GM21360 (cell line): ENCODE results near the gene PAN2.
"Not testable (repeated sequence)": the region's sequence is repeated elsewhere in the genome, so short reads cannot be mapped to it uniquely, and the experiment has no call there.

Experiments
- ATAC-seq: cut with Tn5 transposase; IDR thresholded peaks from one replicate; pipeline ENCODE4 v1.9.1; 2021; ENCODE audit warnings: mild to moderate bottlenecking, moderate library complexity; ENCODE audit not compliant: unreplicated experiment

The PAN2 gene

DNA sequence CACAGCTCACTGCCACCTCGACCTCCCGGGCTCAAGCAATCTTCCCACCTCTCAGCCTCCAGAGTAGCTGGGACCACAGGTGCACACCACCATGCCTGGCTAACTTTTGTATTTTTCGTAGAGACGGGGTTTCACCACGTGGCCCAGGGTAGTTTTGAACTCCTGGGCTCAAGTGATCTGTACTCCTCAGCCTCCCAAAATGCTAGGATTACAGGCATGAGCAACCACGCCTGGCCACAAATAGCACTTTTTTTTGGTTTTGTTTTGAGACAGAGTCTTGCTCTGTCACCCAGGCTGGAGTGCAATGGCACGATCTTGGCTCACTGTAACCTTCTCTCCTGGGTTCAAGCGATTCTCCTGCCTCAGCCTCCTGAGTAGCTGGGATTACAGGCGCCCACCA lies 13.5 kb upstream of the PAN2 start:
- ATAC-seq: not testable (repeated sequence)

DNA sequence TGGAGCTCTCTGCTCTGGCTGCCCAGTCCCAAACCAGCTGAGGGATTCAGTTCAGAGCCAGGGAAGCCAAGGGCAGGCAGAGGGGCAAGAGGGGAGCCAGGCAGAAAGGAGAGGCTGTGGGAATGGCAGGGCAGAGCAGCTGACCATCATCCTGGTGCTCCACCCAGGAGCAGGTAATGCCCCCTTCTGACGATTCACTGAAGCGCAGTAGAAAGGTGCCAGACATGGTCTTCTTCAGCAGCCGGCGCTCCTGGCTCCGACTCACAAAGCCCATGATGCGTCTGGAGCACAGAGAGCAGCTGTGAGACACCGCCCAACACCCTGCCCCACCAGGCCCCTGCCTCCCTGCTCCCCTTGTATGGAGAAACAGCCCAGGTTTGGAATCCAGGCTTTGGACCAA lies 12.9 kb upstream of the PAN2 start:
- no peak for ATAC-seq

DNA sequence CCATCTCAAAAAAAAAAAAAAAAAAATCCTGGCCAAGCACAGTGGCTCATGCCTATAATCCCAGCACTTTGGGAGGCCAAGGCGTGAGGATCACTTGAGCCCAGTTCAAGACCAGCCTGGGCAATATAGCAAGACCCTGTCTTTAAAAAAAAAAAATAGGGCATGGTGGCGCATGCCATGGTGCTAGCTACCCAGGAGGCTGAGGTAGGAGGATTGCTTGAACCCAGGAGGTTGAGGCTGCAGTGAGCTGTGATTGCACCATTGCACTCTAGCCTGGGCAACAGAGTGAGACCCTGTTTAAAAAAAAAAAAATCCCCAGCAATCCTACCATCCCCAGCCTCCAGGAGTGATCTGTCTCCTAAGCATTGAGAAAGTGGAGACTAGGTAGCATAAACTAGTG lies 8.5 kb upstream of the PAN2 start:
- ATAC-seq: not testable (repeated sequence)

DNA sequence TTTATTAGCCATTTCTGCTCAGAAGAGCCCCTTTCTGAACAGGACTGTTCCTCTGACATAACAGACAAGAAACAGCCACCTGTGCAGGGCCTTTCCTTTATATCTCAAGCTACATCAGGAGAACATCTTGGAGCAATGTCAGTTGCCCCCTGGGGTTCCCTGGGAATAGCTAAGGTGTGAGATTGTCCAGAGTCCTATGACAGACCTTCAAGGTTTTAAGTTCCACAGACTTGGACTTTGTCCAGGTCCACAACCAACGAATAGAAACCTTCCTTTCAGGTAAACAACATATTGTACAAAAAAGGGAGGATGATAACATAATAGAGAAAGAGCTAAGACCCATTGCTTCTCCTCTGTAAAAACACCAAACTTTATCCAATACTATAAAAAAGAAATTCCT lies 7.8 kb upstream of the PAN2 start:
- no peak for ATAC-seq

DNA sequence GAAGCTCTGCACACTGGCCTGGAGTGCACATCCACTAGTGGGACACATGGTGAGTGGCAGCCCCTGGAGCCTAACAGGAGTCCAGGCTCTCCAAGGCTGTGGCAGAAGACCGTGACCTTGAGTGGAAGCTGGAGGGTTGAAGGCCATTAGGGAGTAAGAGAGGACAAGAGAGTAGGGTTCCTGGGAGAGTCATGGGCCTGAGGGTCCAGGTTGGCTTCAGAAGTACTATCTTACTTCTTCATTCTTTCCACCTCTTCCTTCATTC lies 5.3 kb upstream of the PAN2 start:
- ATAC-seq: no peak

DNA sequence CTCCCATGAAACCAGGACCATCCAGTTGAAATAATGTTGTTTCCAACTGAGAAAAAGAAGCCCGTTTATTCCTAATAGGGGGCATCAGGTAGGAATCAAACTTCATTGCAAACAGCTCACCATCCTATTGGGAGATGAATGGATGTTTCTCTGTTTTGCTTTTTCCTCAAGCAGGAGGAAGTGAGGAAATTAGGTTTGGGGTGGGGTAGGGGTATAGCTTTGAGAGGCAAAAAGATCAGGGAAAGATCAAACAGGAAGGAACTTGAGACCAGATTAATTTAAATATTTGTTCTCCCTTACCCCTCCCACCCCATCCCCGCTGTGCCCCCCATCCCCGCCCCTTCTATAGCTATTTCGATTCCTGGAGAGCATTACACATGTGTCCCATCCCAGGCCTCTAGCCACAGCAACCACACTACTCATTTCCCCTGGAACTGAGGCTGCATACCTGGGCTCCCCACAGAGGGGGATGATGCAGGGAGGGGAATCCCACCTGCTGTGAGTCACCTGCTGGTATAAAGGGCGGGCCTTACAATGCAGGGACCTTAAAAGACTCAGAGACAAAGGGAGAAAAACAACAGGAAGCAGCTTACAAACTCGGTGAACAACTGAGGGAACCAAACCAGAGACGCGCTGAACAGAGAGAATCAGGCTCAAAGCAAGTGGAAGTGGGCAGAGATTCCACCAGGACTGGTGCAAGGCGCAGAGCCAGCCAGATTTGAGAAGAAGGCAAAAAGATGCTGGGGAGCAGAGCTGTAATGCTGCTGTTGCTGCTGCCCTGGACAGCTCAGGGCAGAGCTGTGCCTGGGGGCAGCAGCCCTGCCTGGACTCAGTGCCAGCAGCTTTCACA lies 4.7 kb upstream of the PAN2 start, which contains the start of gene IL23A:
TSS of gene IL23A (plus strand) at position 577 of the 850 bp plus-strand sequence. CDS start at position 738, 161 bp downstream.
- no peak for ATAC-seq

DNA sequence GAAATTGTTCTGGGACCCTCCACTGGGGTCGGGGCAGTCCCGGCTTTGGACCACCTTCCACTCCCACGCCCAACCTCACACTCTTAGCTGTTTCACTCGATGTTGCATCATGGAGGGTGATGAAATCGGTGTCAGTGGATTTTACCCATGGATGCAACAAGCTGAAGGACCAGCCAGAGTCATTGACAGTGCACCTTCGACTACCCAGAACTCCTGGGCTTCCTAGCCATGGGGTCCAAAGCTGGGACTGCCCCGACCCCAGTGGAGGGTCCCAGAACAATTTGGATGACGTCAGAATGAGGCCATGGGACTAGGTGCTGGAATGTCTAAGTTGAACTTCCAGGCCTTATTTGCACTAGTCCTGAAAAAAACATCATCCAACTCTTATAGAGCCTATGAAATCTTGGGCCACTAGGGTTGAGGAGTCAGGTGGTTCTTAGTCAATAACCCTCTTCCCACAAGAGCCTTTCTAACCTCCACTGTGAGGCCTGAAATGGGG lies 4.0 kb upstream of the PAN2 start:
- no peak for ATAC-seq

DNA sequence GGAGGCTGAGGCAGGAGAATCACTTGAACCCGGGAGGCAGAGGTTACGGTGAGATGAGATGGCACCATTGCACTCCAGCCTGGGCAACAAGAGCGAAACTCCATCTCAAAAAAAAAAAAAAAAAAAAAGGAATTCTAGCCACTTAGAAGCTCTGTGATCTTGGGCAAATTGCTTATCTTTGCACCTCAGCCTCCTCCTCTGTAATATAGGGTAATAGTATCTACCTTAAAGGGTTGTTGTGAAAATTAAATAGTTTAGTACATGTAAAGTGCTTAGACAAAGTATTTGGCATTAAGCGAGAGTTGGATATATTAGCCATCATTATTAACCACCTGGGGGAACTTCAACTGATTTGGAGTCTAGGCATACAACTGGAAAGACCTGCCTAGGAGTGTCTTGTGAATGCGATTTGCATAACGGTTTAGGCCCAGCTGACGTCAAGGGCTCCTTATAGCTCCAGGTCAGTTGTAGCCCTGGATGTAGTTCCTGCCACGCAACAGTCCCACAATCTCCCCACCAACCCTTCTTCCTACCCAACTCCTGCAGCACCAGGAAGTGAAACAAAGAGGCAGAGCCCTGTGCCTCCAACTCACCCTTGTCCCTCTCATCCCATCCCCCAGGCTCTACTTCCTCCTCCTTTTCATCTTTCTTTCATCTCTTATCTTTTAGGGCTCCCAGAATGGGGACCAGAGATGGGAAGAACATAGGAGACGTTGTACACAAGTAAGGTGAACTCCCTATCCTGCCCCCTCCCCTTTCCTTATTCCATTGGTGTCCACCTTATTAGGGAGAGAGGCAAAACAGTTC lies 2.8 kb upstream of the PAN2 start:
- ATAC-seq: no peak

DNA sequence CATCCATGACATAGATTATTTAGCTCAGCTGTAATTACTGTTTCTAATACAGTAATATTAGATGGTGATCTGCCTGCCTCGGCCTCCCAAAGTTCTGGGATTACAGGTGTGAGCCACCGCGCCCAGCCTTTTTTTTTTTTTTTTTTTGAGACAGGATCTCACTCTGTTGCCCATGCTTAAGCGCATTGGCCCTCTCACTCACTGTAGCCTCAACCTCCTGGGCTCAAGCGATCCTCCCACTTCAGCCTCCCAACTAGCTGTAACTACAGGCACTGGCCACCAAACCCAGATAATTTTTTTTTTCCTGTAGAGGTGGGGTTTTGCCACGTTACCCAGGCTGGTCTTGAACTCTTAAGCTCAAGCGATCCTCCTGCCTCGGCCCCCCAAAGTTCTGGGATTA lies 1.7 kb upstream of the PAN2 start:
- not testable (repeated sequence) for ATAC-seq

DNA sequence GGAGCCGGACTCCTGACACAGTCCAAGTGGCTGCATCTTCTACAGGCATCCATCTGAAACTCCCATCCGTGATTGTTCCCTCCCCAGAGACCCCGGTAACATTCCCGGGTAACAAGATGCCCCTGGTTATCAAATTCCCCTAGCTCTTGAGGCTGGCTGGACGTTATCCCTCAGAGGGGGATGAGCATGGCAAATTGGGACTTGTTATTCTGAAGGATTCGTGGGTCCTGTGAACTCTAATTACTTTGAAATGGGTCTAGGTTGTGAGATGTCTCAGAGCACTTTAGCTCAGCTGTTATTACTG lies 642 bp upstream of the PAN2 start:
- no peak for ATAC-seq

DNA sequence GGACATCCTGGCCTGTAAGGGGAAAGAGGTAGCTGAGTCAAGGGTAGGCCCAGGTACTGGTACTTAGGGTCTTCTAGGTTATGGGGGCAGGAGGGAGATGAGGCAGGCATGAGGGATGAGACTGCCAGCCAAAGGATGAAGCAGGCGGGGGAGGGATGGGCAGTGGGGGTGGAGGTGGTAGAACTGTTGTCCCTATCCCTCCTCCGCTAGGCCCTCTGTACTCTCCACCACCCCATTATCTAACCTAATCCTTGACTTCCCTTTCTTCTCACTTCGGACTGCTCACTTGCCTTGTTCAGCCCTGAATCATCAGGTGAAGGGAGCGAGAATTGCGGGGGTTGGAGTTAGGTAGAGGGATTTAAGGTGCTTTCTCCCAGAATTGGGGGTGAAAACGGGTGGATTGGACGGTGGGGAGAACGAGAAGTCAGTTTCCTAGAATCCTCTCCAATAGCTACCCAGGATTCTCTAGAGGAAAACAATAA lies 562 bp downstream of the PAN2 start:
- ATAC-seq: no peak

DNA sequence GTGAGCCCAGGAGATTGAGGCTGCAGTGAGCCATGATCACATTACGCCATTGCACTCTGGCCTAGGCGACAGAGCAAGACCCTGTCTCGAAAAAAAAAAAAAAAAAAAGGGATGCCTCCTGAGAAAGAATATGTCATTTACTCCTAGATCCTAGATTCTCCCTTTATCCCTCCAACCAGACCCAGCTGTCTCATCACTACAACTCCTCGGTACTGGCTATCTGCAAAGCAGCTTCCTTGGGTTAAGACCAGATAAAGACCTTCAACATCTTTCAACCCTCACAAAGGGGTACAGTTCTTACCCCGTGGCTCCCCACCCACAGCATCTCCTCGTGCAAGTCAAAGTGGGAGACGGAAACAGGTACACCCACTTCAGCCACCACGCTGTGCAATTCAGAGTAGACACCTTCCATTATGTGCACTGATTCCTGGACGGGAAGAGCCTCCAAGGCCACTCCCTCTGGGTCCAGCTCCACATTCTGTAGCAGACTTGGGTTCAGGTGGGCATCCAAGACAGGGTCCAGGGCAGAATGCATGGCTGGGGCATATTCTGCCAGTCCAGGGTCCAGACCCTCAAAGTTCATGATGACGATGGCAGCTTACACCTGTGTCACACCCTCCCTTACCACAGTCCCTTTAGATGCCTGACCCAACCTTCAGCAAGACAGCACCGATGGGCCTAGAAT lies 1.1 kb downstream of the PAN2 start:
- ATAC-seq: no peak

DNA sequence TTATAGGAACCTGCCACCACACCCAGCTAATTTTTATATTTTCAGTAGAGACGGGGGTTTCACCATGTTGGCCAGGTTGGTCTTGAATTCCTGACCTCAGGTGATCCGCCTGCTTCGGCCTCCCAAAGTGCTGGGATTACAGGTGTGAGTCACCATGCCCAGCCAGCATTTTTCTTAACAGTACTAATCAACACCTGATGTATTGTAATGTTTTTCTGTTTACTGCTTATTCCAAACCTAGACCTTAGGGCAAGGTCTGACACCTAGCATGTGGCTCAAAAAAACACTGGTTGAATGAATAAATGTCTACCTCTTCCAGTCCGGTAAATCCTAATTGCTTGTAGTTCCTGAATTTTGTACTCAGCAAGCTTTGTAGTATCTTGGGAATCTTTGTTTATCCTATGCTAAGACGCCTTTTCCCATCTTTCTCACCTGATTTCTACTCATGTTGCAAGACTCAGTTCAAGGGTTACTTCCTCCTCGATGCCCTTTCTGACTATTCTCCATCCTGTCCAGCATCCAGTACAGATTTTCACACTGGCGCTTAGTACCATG lies 2.8 kb downstream of the PAN2 start:
- no peak for ATAC-seq

DNA sequence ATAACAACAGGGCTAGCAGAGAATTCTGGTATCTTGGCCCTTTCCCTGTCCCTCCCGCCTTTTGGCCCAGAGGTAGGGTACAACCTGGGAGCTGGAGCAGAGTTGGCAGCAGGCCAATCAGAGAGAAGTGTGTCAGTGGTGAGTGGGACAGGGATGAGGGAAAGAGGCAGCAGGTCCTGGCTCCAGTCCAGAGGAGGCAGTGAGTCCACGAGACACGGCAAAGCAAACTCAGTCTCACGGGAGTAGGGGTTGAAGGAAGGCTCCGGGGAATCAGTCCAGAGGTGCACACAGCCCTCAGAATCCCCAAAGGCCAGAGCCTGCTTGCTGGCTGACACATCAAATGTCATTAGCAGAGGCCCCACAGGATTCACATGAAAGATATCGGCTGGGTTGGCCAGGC lies 7.3 kb downstream of the PAN2 start:
- no peak for ATAC-seq

DNA sequence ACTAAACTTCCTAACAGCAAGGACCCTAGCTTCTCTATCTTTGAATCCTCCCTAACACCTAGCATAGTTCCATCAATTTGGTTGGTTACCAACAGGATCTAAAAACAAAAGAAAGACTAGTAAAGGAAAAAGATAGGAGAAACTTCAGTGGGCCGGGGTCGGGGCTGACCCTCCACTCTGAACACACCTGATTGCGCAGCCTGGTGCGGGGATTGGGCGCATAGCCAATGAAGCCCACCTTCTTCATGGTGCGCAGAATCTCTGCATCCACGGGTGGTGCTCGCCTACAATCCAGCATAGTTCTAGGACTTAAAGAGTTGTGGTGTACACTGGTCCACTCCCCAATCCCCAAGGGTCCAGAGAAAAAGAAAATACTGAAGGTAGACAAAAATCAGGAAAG lies 7.7 kb downstream of the PAN2 start:
- ATAC-seq: no peak

DNA sequence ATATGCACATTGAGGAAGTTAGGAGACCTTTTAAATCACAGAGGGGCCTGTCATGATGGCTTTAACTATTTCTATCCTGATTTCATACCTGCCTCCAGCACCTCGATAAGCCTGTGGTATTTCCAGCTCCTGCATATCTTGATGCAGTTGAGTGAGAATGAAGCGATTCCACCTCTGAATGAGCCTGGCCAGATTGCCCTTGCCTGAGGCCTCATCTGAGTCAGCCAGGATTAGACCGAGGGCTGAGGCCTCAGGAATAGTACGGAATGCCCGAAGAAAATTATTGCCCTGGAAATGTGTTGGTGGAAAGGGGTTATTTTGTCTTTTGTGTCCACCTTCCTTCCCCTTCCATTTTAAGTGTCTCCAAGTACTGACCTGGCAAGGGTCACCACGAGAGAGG lies 9.6 kb downstream of the PAN2 start:
- no peak for ATAC-seq

DNA sequence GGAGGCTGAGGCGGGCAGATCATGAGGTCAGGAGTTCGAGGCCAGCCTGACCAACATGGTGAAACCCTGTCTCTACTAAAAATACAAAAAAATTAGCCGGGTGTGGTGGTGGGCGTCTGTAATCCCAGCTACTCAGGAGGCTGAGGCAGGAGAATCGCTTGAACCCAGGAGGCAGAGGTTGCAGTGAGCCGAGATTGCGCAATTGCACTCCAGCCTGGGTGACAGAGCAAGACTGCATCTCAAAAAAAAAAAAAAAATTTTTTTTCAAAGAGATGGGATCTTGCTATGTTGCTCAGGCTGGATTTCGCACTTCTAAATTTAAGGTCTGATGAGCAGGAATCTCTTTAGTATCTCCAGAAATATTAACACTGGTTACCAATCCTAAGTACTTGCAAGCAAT lies 12.2 kb downstream of the PAN2 start:
- not testable (repeated sequence) for ATAC-seq

DNA sequence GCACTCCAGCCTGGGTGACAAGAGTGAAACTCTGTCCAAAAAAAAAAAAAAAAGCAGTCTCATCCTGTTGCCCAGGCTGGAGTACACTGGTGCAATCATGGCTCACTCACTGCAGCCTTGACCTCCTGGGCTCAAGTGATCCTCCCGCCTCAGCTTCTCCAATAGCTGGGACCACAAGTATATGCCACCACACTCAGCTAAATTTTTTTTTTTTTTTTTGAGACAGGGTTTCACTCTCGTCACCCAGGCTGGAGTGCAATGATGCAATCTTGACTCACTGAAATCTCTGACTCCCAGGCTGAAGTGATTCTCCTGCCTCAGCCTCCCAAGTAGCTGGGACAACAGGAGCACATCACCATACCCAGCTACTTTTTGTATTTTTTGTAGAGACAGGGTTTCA lies 12.8 kb downstream of the PAN2 start:
- ATAC-seq: no peak

DNA sequence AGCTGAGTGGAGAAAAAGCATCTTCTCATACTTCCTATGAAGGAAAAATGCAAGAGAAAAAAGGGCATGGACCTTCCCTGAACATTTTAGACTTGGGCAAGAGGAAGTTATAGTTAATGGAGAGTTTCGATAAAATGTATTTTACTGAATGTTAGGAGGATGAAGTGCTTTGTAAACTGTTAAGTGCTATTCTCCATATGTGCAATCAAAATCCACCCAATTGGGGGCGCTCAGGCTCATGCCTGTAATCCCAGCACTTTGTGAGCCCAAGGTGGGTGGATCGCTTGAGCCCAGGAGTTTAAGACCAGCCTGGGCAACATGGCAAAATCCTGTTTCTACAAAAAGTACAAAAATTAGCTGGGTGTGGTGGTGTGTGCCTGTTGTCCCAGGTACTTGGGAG lies 16.1 kb downstream of the PAN2 start:
- ATAC-seq: no peak

DNA sequence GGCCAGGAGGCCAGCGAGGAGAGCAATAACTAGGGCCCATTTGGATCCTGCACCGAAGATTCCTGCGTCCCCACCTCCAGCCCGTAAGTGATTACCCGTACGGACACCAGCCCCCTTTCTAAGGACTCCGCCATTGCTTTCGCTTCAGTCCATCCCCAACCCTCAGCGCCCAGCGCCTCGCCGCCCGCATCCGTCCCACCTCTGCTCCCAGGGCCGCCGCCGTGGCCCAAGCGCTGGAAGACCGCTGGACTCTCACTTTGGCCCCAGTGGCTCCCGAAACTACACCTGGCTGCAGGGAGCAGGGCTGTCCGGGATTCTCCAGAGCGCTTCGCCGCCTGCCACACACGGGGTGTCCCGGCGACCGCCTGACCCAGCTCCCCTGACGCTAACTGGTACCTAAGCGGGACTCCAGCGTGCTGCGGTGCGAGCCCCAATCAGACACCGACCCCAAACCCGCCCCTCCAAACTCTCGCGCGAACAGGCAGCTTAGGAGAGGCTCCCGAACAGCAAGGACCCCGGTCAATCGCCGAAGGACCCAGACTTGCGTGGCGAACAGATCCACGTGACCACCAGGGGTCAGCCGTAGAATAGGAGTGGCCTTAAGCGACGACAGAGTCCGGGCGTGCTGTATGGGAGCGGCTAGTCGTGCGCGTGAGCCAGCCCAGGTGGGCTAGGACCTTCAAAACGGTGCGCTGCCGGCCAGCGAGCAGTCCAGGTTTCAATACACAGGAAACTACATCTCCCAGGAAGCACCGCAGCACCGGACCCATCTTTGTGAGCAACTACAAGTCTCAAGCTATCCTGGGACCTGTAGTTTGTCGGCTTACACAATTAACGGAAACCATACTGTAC lies 18.0 kb downstream of the PAN2 start, which contains the start of gene CNPY2:
TSS of gene CNPY2 (minus strand) at position 367 of the 852 bp plus-strand sequence. CDS start 771 bp downstream, outside the sequence.
- ATAC-seq: peak; percentile 89
